SK-N-SH (cell line): ENCODE data around the gene LRRC70. TPM values are rescaled to one million over a fixed set of nuclear protein-coding genes. Genes with fewer than 3 reads are reported as not detected.

ENCODE experiments used
- CTCF ChIA-PET: fragments of 300-600, 350-600 bp; formaldehyde crosslinking; extraction: SDS; loops from one replicate; lab custom pipeline; 2021; lab: Yijun Ruan, JAX
- POLR2A ChIA-PET: fragments of 350-600 bp; sonication (Branson Sonifier 250); formaldehyde crosslinking; extraction: SDS; loops from one replicate; lab custom pipeline; 2020; ENCODE audit warnings: antibody characterized with exemption, inconsistent platforms; lab: Yijun Ruan, JAX
- DNase-seq: peaks from one replicate; pipeline ENCODE4 v3.0.0; 2012
- H2AFZ ChIP-seq: fragments of 200-600 bp; sonication (generic); 2 replicates; pipeline ENCODE4 v1.8.1; 2016; ENCODE audit warnings: antibody characterized with exemption, mild to moderate bottlenecking, low read depth
- H3F3A ChIP-seq: fragments of 200-600 bp; sonication (generic); replicated peaks from 2 replicates; pipeline ENCODE3; 2016; ENCODE audit warnings: antibody characterized with exemption, mild to moderate bottlenecking; ENCODE audit not compliant: insufficient read depth
- H3K27ac ChIP-seq, 2 experiments: fragments of 200-500 bp in 1 of 2; fragments of 200-600 bp in 1 of 2; sonication (Bioruptor generic) in 1 of 2; sonication (generic), shearing (Covaris generic) in 1 of 2; 2 replicates each; pipeline versions ENCODE4 v1.5.1 to v1.6.1; 2014 to 2016; ENCODE audit warnings: low read depth in 2 of 2, inconsistent platforms in 1 of 2, low read length in 1 of 2, mild to moderate bottlenecking in 1 of 2, mixed read lengths in 1 of 2
- H3K27me3 ChIP-seq: fragments of 200-600 bp; sonication (generic), shearing (Covaris generic); 2 replicates; pipeline ENCODE4 v1.6.1; 2016; ENCODE audit warnings: mixed run types; ENCODE audit not compliant: insufficient read depth
- H3K36me3 ChIP-seq, 2 experiments: fragments of 200-500 bp in 1 of 2; fragments of 200-600 bp in 1 of 2; sonication (Bioruptor generic) in 1 of 2; sonication (generic) in 1 of 2; replicated peaks in 1 of 2; 2 replicates each; pipeline versions ENCODE3 to v1.5.1; 2014 to 2016; ENCODE audit warnings: low read length in 1 of 2, mild to moderate bottlenecking in 1 of 2; ENCODE audit not compliant: insufficient read depth in 2 of 2, control insufficient read depth in 1 of 2
- H3K4me1 ChIP-seq, 2 experiments: fragments of 200-500 bp in 1 of 2; fragments of 200-600 bp in 1 of 2; sonication (Bioruptor generic) in 1 of 2; sonication (generic), shearing (Covaris generic) in 1 of 2; 2 replicates each; pipeline versions ENCODE4 v1.5.1 to v1.6.1; 2014 to 2016; ENCODE audit warnings: low read depth in 1 of 2, low read length in 1 of 2, mixed run types in 1 of 2; ENCODE audit not compliant: insufficient read depth in 2 of 2, control insufficient read depth in 1 of 2
- H3K4me2 ChIP-seq: fragments of 200-600 bp; sonication (generic), shearing (Covaris generic); 2 replicates; pipeline ENCODE4 v1.6.1; 2017; ENCODE audit warnings: mixed run types
- H3K4me3 ChIP-seq, 2 experiments: fragments of 200-500 bp in 1 of 2; fragments of 200-600 bp in 1 of 2; sonication (Bioruptor generic) in 1 of 2; sonication (generic), shearing (Covaris generic) in 1 of 2; 2 replicates each; pipeline versions ENCODE4 v1.5.1 to v1.8.1; 2014 to 2016; ENCODE audit warnings: low read depth in 2 of 2, inconsistent platforms in 1 of 2, low read length in 1 of 2, mild to moderate bottlenecking in 1 of 2, mixed read lengths in 1 of 2, moderate library complexity in 1 of 2
- H3K79me2 ChIP-seq: fragments of 200-600 bp; sonication (generic); 2 replicates; pipeline ENCODE4 v1.8.1; 2017; ENCODE audit warnings: mild to moderate bottlenecking; ENCODE audit not compliant: insufficient read depth
- H3K9ac ChIP-seq: fragments of 200-600 bp; sonication (generic); 2 replicates; pipeline ENCODE4 v1.6.1; 2017; ENCODE audit warnings: mixed run types
- H3K9me2 ChIP-seq: fragments of 200-600 bp; sonication (generic); 2 replicates; pipeline ENCODE4 v1.6.1; 2017; ENCODE audit warnings: mixed run types
- H3K9me3 ChIP-seq: fragments of 200-600 bp; sonication (generic); 2 replicates; pipeline ENCODE4 v1.6.1; 2017; ENCODE audit warnings: mixed run types, mild to moderate bottlenecking, moderate library complexity
- H4K20me1 ChIP-seq: fragments of 200-600 bp; sonication (generic); 2 replicates; pipeline ENCODE4 v1.6.1; 2017; ENCODE audit warnings: mild to moderate bottlenecking, mixed run types; ENCODE audit not compliant: insufficient read depth
- FOSL2 ChIP-seq: IDR thresholded peaks from 2 replicates; pipeline ENCODE4 v1.4.0; 2012; ENCODE audit warnings: low read depth, mild to moderate bottlenecking, moderate library complexity, borderline replicate concordance
- FOXJ3 ChIP-seq: sonication (generic); formaldehyde crosslinking; IDR thresholded peaks from 2 replicates; pipeline ENCODE4 v1.5.1; 2020; ENCODE audit warnings: mild to moderate bottlenecking, missing genetic modification reagents
- FOXM1 ChIP-seq: IDR thresholded peaks from 2 replicates; pipeline ENCODE4 v1.4.0; 2012; ENCODE audit warnings: low read depth, mild to moderate bottlenecking
- GATA2 ChIP-seq: sonication (generic); formaldehyde crosslinking; IDR thresholded peaks from 2 replicates; pipeline ENCODE4 v1.5.0; 2020; ENCODE audit warnings: mild to moderate bottlenecking, missing genetic modification reagents
- JUND ChIP-seq: IDR thresholded peaks from 2 replicates; pipeline ENCODE4 v1.4.0; 2012
- MAX ChIP-seq: IDR thresholded peaks from 2 replicates; pipeline ENCODE4 v1.4.0; 2012; ENCODE audit warnings: low read depth
- MEF2A ChIP-seq: IDR thresholded peaks from 2 replicates; pipeline ENCODE4 v1.4.0; 2012; ENCODE audit warnings: low read depth, borderline replicate concordance
- MXI1 ChIP-seq: IDR thresholded peaks from 2 replicates; pipeline ENCODE4 v1.6.1; 2012; ENCODE audit warnings: mild to moderate bottlenecking, low read depth, low read length, improper control_type of control experiment
- NFIC ChIP-seq: IDR thresholded peaks from 2 replicates; pipeline ENCODE4 v1.4.0; 2012; ENCODE audit warnings: borderline replicate concordance
- PBX3 ChIP-seq: IDR thresholded peaks from 2 replicates; pipeline ENCODE4; 2012
- RAD21 ChIP-seq: IDR thresholded peaks from 2 replicates; pipeline ENCODE4 v1.6.1; 2012; ENCODE audit warnings: mild to moderate bottlenecking, low read length
- SIN3A ChIP-seq: IDR thresholded peaks from 2 replicates; pipeline ENCODE4 v1.6.1; 2012; ENCODE audit warnings: low read depth, mild to moderate bottlenecking, low read length, moderate library complexity, borderline replicate concordance
- SMC3 ChIP-seq: IDR thresholded peaks from 2 replicates; pipeline ENCODE4 v1.6.1; 2012; ENCODE audit warnings: low read depth, low read length, improper control_type of control experiment
- TEAD4 ChIP-seq: IDR thresholded peaks from 2 replicates; pipeline ENCODE4 v1.4.0; 2012; ENCODE audit warnings: mild to moderate bottlenecking, borderline replicate concordance; ENCODE audit not compliant: insufficient read depth
- USF1 ChIP-seq: IDR thresholded peaks from 2 replicates; pipeline ENCODE4 v1.4.0; 2012; ENCODE audit warnings: low read depth, borderline replicate concordance
- WGBS: methylation state at CpG from one replicate; pipeline ENCODE4 v1.1.6; 2017; ENCODE audit warnings: low lambda C conversion rate; 5-methylcytosine and 5-hydroxymethylcytosine counted together
- polyA plus RNA-seq, 3 experiments: library from polyadenylated mRNA; depleted of rRNA; stranded (reverse); fragments of >200 nt; gene quantifications; 2 replicates each; pipeline ENCODE4 v1.2.3, GENCODE V29; 2012
- TF ChIP-seq, protein P1 (sequence below): fragments of 200-600 bp; sonication (generic); IDR thresholded peaks from 2 replicates; pipeline ENCODE4 v1.6.1; 2017; ENCODE audit warnings: antibody characterized with exemption, mild to moderate bottlenecking, moderate library complexity
- TF ChIP-seq, protein P2 (sequence below): IDR thresholded peaks from 2 replicates; pipeline ENCODE4 v1.4.0; 2012; ENCODE audit warnings: low read depth, borderline replicate concordance

The LRRC70 gene
- polyA plus RNA-seq, 1 of the 3 experiments (the other 2 are of a cell fraction), result 0.08 TPM

- CTCF ChIA-PET, result no interaction called here
- H3K9me3 ChIP-seq, result no peaks in the 10 kb centered on the region
- no peak for DNase-seq
- no peaks in the 10 kb centered on the region for H4K20me1 ChIP-seq
- H3F3A ChIP-seq, result no peaks in the 10 kb centered on the region
- TF ChIP-seq NFIC (no peak), MXI1 (no peak), SIN3A (no peak), TEAD4 (no peak), FOXJ3 (CRISPR knock-in tag) (no peak), FOXM1 (no peak), RAD21 (no peak), SMC3 (no peak), FOSL2 (no peak), JUND (no peak), MEF2A (no peak), PBX3 (no peak), GATA2 (CRISPR knock-in tag) (no peak), MAX (no peak), USF1 (no peak)
- TF ChIP-seq, protein P1, sequence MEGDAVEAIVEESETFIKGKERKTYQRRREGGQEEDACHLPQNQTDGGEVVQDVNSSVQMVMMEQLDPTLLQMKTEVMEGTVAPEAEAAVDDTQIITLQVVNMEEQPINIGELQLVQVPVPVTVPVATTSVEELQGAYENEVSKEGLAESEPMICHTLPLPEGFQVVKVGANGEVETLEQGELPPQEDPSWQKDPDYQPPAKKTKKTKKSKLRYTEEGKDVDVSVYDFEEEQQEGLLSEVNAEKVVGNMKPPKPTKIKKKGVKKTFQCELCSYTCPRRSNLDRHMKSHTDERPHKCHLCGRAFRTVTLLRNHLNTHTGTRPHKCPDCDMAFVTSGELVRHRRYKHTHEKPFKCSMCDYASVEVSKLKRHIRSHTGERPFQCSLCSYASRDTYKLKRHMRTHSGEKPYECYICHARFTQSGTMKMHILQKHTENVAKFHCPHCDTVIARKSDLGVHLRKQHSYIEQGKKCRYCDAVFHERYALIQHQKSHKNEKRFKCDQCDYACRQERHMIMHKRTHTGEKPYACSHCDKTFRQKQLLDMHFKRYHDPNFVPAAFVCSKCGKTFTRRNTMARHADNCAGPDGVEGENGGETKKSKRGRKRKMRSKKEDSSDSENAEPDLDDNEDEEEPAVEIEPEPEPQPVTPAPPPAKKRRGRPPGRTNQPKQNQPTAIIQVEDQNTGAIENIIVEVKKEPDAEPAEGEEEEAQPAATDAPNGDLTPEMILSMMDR, result no peak
- TF ChIP-seq, protein P2, sequence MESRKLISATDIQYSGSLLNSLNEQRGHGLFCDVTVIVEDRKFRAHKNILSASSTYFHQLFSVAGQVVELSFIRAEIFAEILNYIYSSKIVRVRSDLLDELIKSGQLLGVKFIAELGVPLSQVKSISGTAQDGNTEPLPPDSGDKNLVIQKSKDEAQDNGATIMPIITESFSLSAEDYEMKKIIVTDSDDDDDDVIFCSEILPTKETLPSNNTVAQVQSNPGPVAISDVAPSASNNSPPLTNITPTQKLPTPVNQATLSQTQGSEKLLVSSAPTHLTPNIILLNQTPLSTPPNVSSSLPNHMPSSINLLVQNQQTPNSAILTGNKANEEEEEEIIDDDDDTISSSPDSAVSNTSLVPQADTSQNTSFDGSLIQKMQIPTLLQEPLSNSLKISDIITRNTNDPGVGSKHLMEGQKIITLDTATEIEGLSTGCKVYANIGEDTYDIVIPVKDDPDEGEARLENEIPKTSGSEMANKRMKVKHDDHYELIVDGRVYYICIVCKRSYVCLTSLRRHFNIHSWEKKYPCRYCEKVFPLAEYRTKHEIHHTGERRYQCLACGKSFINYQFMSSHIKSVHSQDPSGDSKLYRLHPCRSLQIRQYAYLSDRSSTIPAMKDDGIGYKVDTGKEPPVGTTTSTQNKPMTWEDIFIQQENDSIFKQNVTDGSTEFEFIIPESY, result no peak
- POLR2A ChIA-PET, result no interaction called here
- no peaks in the 10 kb centered on the region for H3K27me3 ChIP-seq
- H3K36me3 ChIP-seq, result peaks cover 15 to 25% of the 10 kb centered on the region in 2 experiments
- H3K4me1 ChIP-seq, result no peaks in the 10 kb centered on the region
- H3K4me2 ChIP-seq, result no peak overlapping the region
- no peak overlapping the region for H3K27ac ChIP-seq
- no peaks in the 10 kb centered on the region for H3K79me2 ChIP-seq
- 91% methylated on average over 2 of the region's 2 CpGs for WGBS
- H3K9me2 ChIP-seq, result no peaks in the 10 kb centered on the region
- no peak overlapping the region for H3K9ac ChIP-seq
- no peak overlapping the region for H2AFZ ChIP-seq
- no peak overlapping the region for H3K4me3 ChIP-seq
Measured at GRCh38 chr5:62626534-62626933, 47.9 kb downstream of the LRRC70 start.
